PC-3 (cell line): Measurements from ENCODE around the gene MACROD2. TPM values are rescaled to one million over a fixed set of nuclear protein-coding genes. Genes with fewer than 3 reads are reported as not detected.

Experiments
- ATAC-seq: fragments of 200-7000 bp; cut with Tn5 transposase; 2 replicates; pipeline ENCODE4 v1.9.1; 2020; ENCODE audit warnings: mild to moderate bottlenecking, moderate library complexity
- BruUV-seq: library from RNA; stranded (reverse); fragments of 400-500 nt; replicated peaks from 2 replicates; lab custom pipeline; 2021; lab: Mats Ljungman, UMichigan
- CTCF ChIA-PET: fragments of 300-600 bp; sonication (Branson Sonifier 250); formaldehyde crosslinking; loops from one replicate; lab custom pipeline; 2022; ENCODE audit warnings: antibody characterized with exemption; lab: Charles Lee
- POLR2A ChIA-PET: fragments of 300-600 bp; sonication (Branson Sonifier 250); formaldehyde crosslinking; loops from one replicate; lab custom pipeline; 2022; ENCODE audit warnings: antibody characterized with exemption; ENCODE audit not compliant: unreplicated experiment; lab: Charles Lee
- DNase-seq: peaks from one replicate; pipeline ENCODE4 v3.0.0-alpha.2; 2015
- H2AFZ ChIP-seq: fragments of 300-600 bp; sonication (generic); 2 replicates; pipeline ENCODE4 v1.6.0; 2016; ENCODE audit warnings: antibody characterized with exemption, low read length
- H3F3A ChIP-seq: fragments of 300-600 bp; sonication (generic); one replicate; pipeline ENCODE4 v1.6.0; 2017; ENCODE audit warnings: antibody characterized with exemption, low read length, control low read depth, mild to moderate bottlenecking; ENCODE audit not compliant: unreplicated experiment
- H3K27ac ChIP-seq: fragments of 300-600 bp; sonication (generic); 2 replicates; pipeline ENCODE4 v1.5.1; 2016; ENCODE audit warnings: mild to moderate bottlenecking, low read length
- H3K27me3 ChIP-seq: fragments of 300-600 bp; sonication (generic); 2 replicates; pipeline ENCODE4 v1.6.1; 2016; ENCODE audit warnings: low read length, mixed read lengths
- H3K36me3 ChIP-seq: fragments of 300-600 bp; sonication (generic); 2 replicates; pipeline ENCODE4 v1.6.1; 2016; ENCODE audit warnings: low read depth, mixed run types, low read length, mixed read lengths
- H3K4me1 ChIP-seq: fragments of 300-600 bp; sonication (generic); 2 replicates; pipeline ENCODE4 v1.5.1; 2016; ENCODE audit warnings: low read length; ENCODE audit not compliant: insufficient read depth
- H3K4me2 ChIP-seq: fragments of 300-600 bp; sonication (generic); 2 replicates; pipeline ENCODE4 v1.6.0; 2016; ENCODE audit warnings: low read length
- H3K4me3 ChIP-seq: fragments of 300-600 bp; sonication (generic); 2 replicates; pipeline ENCODE4 v1.5.1; 2016; ENCODE audit warnings: mild to moderate bottlenecking, low read length, mixed read lengths
- H3K79me2 ChIP-seq: fragments of 300-600 bp; sonication (generic); 2 replicates; pipeline ENCODE4 v1.6.1; 2017; ENCODE audit warnings: low read length, mixed read lengths
- H3K9ac ChIP-seq: fragments of 300-600 bp; sonication (generic); 2 replicates; pipeline ENCODE4 v1.6.0; 2016; ENCODE audit warnings: mild to moderate bottlenecking, low read length
- H3K9me2 ChIP-seq: fragments of 300-600 bp; sonication (generic); replicated peaks from 2 replicates; pipeline ENCODE4 v1.6.1; 2016; ENCODE audit warnings: mixed run types, low read length, mixed read lengths
- H3K9me3 ChIP-seq: fragments of 300-600 bp; sonication (generic); 2 replicates; pipeline ENCODE4 v1.6.1; 2016; ENCODE audit warnings: low read length, mixed read lengths
- H4K20me1 ChIP-seq: fragments of 300-600 bp; sonication (generic); 2 replicates; pipeline ENCODE4 v1.6.1; 2016; ENCODE audit warnings: low read length, mixed read lengths
- CTCF ChIP-seq: fragments of 300-600 bp; sonication (generic); conservative IDR thresholded peaks from 2 replicates; pipeline ENCODE4 v1.5.1; 2017; ENCODE audit warnings: antibody characterized with exemption, low read depth, mild to moderate bottlenecking, low read length
- EZH2 ChIP-seq: fragments of 300-600 bp; sonication (generic); IDR thresholded peaks from one replicate; pipeline ENCODE4 v1.6.1; 2017; ENCODE audit warnings: antibody characterized with exemption, mild to moderate bottlenecking, low read length; ENCODE audit not compliant: unreplicated experiment
- EZH2phosphoT487 ChIP-seq: fragments of 300-600 bp; sonication (generic); IDR thresholded peaks from 2 replicates; pipeline ENCODE4 v1.6.1; 2018; ENCODE audit warnings: mild to moderate bottlenecking, antibody characterized with exemption, low read length, borderline replicate concordance
- intact Hi-C: fragments of 100-400 bp; cut with micrococcal nuclease; formaldehyde crosslinking; loops from 2 replicates; pipeline ENCODE4 v1.9.0; 2023
- total RNA-seq: library from RNA; depleted of rRNA; stranded (reverse); fragments of >200 nt; gene quantifications from 2 replicates; pipeline ENCODE4 v1.2.3, GENCODE V29; 2014

The MACROD2 gene
- total RNA-seq, 1 experiment from 2014 or later: 3.1 TPM

GRCh38 chr20:15487030-15487429 is 1491.7 kb downstream of the MACROD2 start:
- Histone ChIP-seq H3K27ac (no peak overlapping the region), H4K20me1 (no peaks in the 10 kb centered on the region), H3K9me2 (no peaks in the 10 kb centered on the region), H3K27me3 (no peaks in the 10 kb centered on the region), H3F3A (no peaks in the 10 kb centered on the region), H3K79me2 (no peaks in the 10 kb centered on the region), H3K4me2 (no peak overlapping the region), H3K36me3 (no peaks in the 10 kb centered on the region), H2AFZ (no peak overlapping the region), H3K4me3 (no peak overlapping the region), H3K4me1 (peaks cover 1% of the 10 kb centered on the region), H3K9me3 (no peaks in the 10 kb centered on the region), H3K9ac (no peak overlapping the region)
- BruUV-seq: no TSS peak
- CTCF ChIA-PET: no interaction called here
- no peak for ATAC-seq
- POLR2A ChIA-PET: no interaction called here
- TF ChIP-seq CTCF (no peak), EZH2 (no peak), EZH2phosphoT487 (no peak)
- intact Hi-C loops: no loop called here
- peak; percentile 52 for DNase-seq

- Histone ChIP-seq H3K79me2 (no peaks in the 10 kb centered on the region), H3K27me3 (no peaks in the 10 kb centered on the region), H3K27ac (no peak overlapping the region), H3K4me1 (no peaks in the 10 kb centered on the region; the same call in 1 of the 2 replicates), H4K20me1 (no peaks in the 10 kb centered on the region), H3K9ac (no peak overlapping the region), H3K4me2 (no peak overlapping the region), H3K9me3 (no peaks in the 10 kb centered on the region), H3K36me3 (no peaks in the 10 kb centered on the region), H2AFZ (no peak overlapping the region), H3F3A (no peaks in the 10 kb centered on the region), H3K9me2 (no peaks in the 10 kb centered on the region), H3K4me3 (no peak overlapping the region)
- intact Hi-C loops: no loop called here
- CTCF ChIA-PET: no interaction called here
- DNase-seq (no peak), ATAC-seq (no peak)
- TF ChIP-seq EZH2: no peak
- TF ChIP-seq EZH2phosphoT487: no peak
- TF ChIP-seq CTCF: no peak
- no TSS peak for BruUV-seq
- POLR2A ChIA-PET: no interaction called here
Measured at GRCh38 chr20:15487682-15488081, 1492.4 kb downstream of the MACROD2 start.

GRCh38 chr20:15491575-15491974 is 1496.3 kb downstream of the MACROD2 start:
- Histone ChIP-seq H3K4me3 (no peak overlapping the region), H3K27me3 (no peaks in the 10 kb centered on the region), H3F3A (no peaks in the 10 kb centered on the region), H3K79me2 (no peaks in the 10 kb centered on the region), H3K27ac (no peak overlapping the region), H3K9me3 (no peaks in the 10 kb centered on the region), H3K4me1 (peaks cover 9% of the 10 kb centered on the region; the same call in 1 of the 2 replicates), H4K20me1 (no peaks in the 10 kb centered on the region), H2AFZ (no peak overlapping the region), H3K9ac (no peak overlapping the region), H3K9me2 (no peaks in the 10 kb centered on the region), H3K36me3 (no peaks in the 10 kb centered on the region), H3K4me2 (no peak overlapping the region)
- POLR2A ChIA-PET: no interaction called here
- BruUV-seq: no TSS peak
- DNase-seq: peak; percentile 66
- CTCF ChIA-PET: interaction anchor here (0.5 to 0.6 kb wide), 2 partner anchors 86 to 268 kb away, joined by 3 read pairs; no protein-coding TSS in a partner anchor
- TF ChIP-seq CTCF: peak; percentile 85
- no peak for TF ChIP-seq EZH2
- ATAC-seq: no peak
- intact Hi-C loops: loop anchor here (1.0 kb wide), 1 partner anchor 439 kb away; no protein-coding TSS in a partner anchor
